NCI-H187 treated with DMSO at 0.1 percent for 48 hours (cell line): ENCODE results near the gene TRMT13.
"Not testable (repeated sequence)": the region's sequence is repeated elsewhere in the genome, so short reads cannot be mapped to it uniquely, and the experiment has no call there.

Experiments used
- DNase-seq: peaks from one replicate; lab custom pipeline; 2025; lab: John Stamatoyannopoulos, UW

Gene TRMT13

GRCh38 chr1:100164216-100164615 is 31.3 kb downstream of the TRMT13 start:
- no peak for DNase-seq

GRCh38 chr1:100164702-100165101 is 31.7 kb downstream of the TRMT13 start:
- no peak for DNase-seq

- no peak for DNase-seq
These were observed 35.1 kb downstream of the TRMT13 start for GRCh38 chr1:100168051-100168450.

GRCh38 chr1:100177295-100178041 is 44.5 kb downstream of the TRMT13 start:
- DNase-seq, result no peak

GRCh38 chr1:100178091-100178490 is 45.1 kb downstream of the TRMT13 start, which contains the start of gene LRRC39:
Gene LRRC39 (minus strand): TSS chr1:100178256. CDS start chr1:100168516, 9,740 bp downstream.
- no peak for DNase-seq

- DNase-seq, result no peak
These were observed 50.4 kb downstream of the TRMT13 start for GRCh38 chr1:100183370-100183769.

- DNase-seq, result no peak
These were observed 51.6 kb downstream of the TRMT13 start for GRCh38 chr1:100184536-100184935.

GRCh38 chr1:100187912-100188311 is 54.9 kb downstream of the TRMT13 start:
- no peak for DNase-seq

GRCh38 chr1:100188617-100189016 is 55.7 kb downstream of the TRMT13 start:
- DNase-seq, result peak; percentile 57

GRCh38 chr1:100198596-100198995 is 65.6 kb downstream of the TRMT13 start:
- DNase-seq, result no peak

GRCh38 chr1:100200060-100200459 is 67.1 kb downstream of the TRMT13 start:
- not testable (repeated sequence) for DNase-seq
